Dermis microvascular lymphatic vessel endothelial cell (primary cell): ENCODE measurements around the gene TUFT1. TPM values are rescaled to one million over a fixed set of nuclear protein-coding genes. Genes with fewer than 3 reads are reported as not detected.
A peak's percentile ranks its signal among the peaks of the same experiment; 100 is the strongest.

Source experiments
- DNase-seq, 2 donors: peaks; one replicate each; pipeline versions ENCODE4 v3.0.0 to v3.0.0-alpha.2; 2010; ENCODE audit warnings: low read depth in 2 of 2
- total RNA-seq: library from RNA; depleted of rRNA; stranded (reverse); fragments of >200 nt; gene quantifications from 2 replicates; pipeline ENCODE4 v1.2.1, GENCODE V29; 2014

TUFT1 gene
- total RNA-seq, 1 donor from 2014 or later: 3.9 TPM

GRCh38 chr1:151539321-151540020 is 638 bp upstream of the TUFT1 start:
- DNase-seq: peak; percentile 25 to 82

- peak in 1 of 2 donors; percentile 13 for DNase-seq
Observed at GRCh38 chr1:151540982-151541377, 871 bp downstream of the TUFT1 start.

GRCh38 chr1:151541752-151542151 is 1.6 kb downstream of the TUFT1 start:
- no peak for DNase-seq

GRCh38 chr1:151542710-151543129 is 2.6 kb downstream of the TUFT1 start:
- no peak for DNase-seq

GRCh38 chr1:151545542-151545941 is 5.4 kb downstream of the TUFT1 start:
- no peak for DNase-seq

- DNase-seq: no peak
Observed at GRCh38 chr1:151546011-151546925, 6.2 kb downstream of the TUFT1 start.

- DNase-seq: peak; percentile 71 to 79
Observed at GRCh38 chr1:151547119-151547899, 7.2 kb downstream of the TUFT1 start.

GRCh38 chr1:151547900-151548230 is 7.8 kb downstream of the TUFT1 start:
- DNase-seq: no peak

GRCh38 chr1:151549199-151549598 is 9.1 kb downstream of the TUFT1 start:
- no peak for DNase-seq

- no peak for DNase-seq
Observed at GRCh38 chr1:151553659-151554058, 13.6 kb downstream of the TUFT1 start.

- no peak for DNase-seq
Observed at GRCh38 chr1:151556052-151556451, 15.9 kb downstream of the TUFT1 start.

- DNase-seq: no peak
Observed at GRCh38 chr1:151562661-151563060, 22.6 kb downstream of the TUFT1 start.

- no peak for DNase-seq
Observed at GRCh38 chr1:151563376-151563775, 23.3 kb downstream of the TUFT1 start.

- no peak for DNase-seq
Observed at GRCh38 chr1:151565502-151566189, 25.5 kb downstream of the TUFT1 start.

- DNase-seq: no peak
Observed at GRCh38 chr1:151568626-151569088, 28.5 kb downstream of the TUFT1 start.

- no peak for DNase-seq
Observed at GRCh38 chr1:151570819-151571218, 30.7 kb downstream of the TUFT1 start.

GRCh38 chr1:151574575-151575529 is 34.7 kb downstream of the TUFT1 start:
- DNase-seq: peak in 1 of 2 donors; percentile 31

GRCh38 chr1:151577173-151577572 is 37.1 kb downstream of the TUFT1 start:
- no peak for DNase-seq

- DNase-seq: no peak
Observed at GRCh38 chr1:151578941-151579340, 38.8 kb downstream of the TUFT1 start.
